ENCODE data around the gene CNTNAP2.

- no peak for TF ChIP-seq YY1 (IDR thresholded peaks at IDR 0.05; ENCODE audit: insufficient read depth, insufficient read length)
- no peak for TF ChIP-seq ZNF274 (IDR thresholded peaks at IDR 0.05; ENCODE audit: low read depth, low read length)
- no peak for TF ChIP-seq SUZ12 (IDR thresholded peaks at IDR 0.05; ENCODE audit: extremely low read depth, insufficient read depth, insufficient read length)
Measured at GRCh38 chr7:146414373-146414772, 297.8 kb downstream of the CNTNAP2 start.
